Measurements from ENCODE around the gene TAS2R13.
A peak's percentile ranks its signal among the peaks of the same experiment; 100 is the strongest.

Gene TAS2R13, protein sequence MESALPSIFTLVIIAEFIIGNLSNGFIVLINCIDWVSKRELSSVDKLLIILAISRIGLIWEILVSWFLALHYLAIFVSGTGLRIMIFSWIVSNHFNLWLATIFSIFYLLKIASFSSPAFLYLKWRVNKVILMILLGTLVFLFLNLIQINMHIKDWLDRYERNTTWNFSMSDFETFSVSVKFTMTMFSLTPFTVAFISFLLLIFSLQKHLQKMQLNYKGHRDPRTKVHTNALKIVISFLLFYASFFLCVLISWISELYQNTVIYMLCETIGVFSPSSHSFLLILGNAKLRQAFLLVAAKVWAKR

GRCh38 chr12:10909462-10909861, at the start of gene TAS2R13:
Gene TAS2R13 (minus strand): TSS chr12:10909562. CDS start chr12:10909298, 264 bp downstream.
- no peak for DNase-seq

DNA sequence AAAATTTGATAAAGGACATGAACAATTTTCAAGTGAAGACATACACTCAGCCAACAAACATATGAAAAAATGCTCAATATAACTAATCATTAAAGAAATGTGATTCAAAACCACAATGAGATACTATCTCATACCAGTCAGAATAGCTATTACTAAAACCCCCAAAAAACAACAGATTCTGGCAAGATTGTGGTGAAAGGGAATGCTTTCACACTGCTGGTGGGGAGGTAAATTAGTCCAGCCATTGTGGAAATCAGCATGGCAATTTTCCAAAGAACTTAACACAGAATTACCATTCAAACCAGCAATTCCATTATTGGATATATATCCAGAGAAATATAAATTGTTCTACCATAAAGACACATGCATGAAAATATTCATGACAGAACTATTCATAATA, 48.4 kb upstream of the TAS2R13 start:
- no peak for DNase-seq

- DNase-seq: no peak
Observed at GRCh38 chr12:10956085-10956484, 46.7 kb upstream of the TAS2R13 start.

- DNase-seq: no peak
Observed at GRCh38 chr12:10952645-10953044, 43.3 kb upstream of the TAS2R13 start.

GRCh38 chr12:10943167-10943566, 33.8 kb upstream of the TAS2R13 start:
- no peak for DNase-seq

- no peak for DNase-seq
Observed at GRCh38 chr12:10941916-10942607, 32.7 kb upstream of the TAS2R13 start.

- no peak for DNase-seq
Observed at GRCh38 chr12:10941369-10941768, 32.0 kb upstream of the TAS2R13 start.

GRCh38 chr12:10940389-10940788, 31.0 kb upstream of the TAS2R13 start:
- DNase-seq: no peak

DNA sequence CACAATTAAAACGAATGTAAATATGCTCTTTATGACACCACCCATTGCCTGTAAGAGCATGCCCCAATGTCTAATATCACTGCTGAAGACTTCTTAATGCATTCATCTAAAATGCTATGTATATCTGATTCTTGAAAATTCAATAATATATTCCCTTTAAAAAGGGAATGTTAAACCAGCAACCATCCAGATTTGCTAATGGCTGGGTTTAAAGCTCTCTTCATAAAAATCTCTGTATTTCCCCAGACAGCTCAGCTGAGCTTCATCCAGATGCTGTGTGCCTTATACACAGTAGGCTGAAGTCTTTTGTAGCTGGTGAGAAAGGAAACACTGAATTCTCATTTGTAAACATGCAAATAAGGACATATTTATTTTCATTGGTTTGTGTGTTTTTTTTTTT, 29.8 kb upstream of the TAS2R13 start, which contains the start of gene TAS2R14:
TSS of gene TAS2R14 (minus strand) at position 101 of the 400 bp plus-strand sequence. CDS start at position 45, 56 bp downstream.
- DNase-seq: no peak

- DNase-seq: no peak
Observed at GRCh38 chr12:10936506-10936905, 27.1 kb upstream of the TAS2R13 start.

DNA sequence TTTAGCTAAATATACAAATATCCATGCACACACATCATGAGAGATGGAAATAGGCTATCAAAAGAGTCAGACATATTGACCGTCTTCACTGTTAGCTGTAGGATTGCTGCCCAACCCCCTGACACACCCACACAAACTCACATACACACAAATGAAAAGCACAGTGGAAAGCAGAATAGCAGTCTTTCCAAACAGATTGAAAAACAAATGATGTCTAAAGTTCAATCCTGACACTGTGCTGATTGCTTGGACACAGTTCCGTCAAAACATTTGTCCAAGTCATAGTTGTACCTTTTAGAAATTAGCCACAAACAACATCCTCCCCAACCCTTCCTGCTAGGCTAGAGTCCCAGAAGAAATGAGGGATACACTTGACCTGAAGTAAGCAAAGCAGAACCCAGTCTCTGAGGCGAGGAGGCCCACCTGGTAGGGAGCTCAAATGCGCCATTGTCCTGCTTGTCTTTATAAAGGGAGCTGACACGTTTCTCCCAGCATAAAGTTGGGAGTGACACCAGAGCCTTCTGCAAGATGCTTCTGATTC, 19.5 kb upstream of the TAS2R13 start, which contains the start of gene PRH2:
TSS of gene PRH2 (plus strand) at position 491 of the 541 bp plus-strand sequence. CDS start at position 529, 38 bp downstream.
- no peak for DNase-seq

DNA sequence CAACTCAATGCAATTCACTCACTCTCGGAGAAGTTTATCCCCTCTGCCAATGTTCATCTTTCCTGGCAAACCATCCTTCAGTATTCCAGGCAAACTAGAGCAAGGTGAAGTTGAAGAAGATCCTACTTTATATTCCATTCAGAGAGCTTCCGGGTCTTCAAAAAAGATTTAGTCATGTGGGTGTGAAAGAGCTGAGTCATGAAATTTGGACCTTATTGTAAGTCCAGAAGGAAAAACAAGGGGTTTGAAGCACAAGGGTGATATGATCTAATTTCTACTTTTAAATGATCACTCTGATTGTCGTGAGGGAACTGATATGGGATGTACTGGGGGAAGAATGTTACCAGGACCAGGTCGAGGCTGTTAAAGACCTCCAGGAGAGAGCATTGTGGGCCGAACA, 16.9 kb upstream of the TAS2R13 start:
- DNase-seq: no peak

DNA sequence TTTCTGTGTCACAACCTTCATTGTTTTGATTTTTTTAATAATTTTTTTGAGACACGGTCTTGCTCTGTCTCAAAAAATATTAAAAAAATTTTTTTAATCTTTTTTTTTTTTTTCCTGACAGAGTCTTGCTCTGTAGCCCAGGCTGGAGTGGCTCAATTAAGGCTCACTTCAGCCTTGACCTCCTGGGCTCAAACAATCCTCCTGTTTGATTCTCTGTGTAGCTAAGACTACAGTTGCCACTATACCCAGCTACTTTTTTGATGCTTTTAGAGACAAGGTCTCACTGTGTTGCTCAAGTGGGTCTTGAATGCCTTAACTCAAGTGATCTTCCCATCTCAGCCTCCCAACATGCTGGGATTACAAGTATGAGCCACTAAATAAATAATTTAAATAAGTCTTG, 10.4 kb upstream of the TAS2R13 start:
- DNase-seq: no peak

DNA sequence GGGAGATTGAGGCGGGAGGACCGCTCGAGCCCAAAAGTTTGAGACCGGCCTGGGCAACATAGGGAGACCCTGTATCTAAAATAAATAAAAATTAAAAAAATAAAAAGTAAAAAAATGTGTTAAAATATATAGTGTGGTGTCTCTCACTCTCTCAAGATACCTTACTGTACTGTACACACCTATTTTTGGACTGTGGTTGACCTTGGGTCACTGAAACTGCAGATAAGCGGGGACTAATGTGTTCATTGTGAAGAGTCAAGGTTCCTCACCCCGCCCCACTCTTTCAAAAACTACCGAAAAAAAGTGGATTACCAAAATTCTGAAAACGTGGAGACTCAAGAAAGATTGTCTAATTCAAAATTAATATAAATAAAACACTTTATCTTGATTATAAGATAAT, 1.0 kb upstream of the TAS2R13 start:
- DNase-seq: no peak

DNA sequence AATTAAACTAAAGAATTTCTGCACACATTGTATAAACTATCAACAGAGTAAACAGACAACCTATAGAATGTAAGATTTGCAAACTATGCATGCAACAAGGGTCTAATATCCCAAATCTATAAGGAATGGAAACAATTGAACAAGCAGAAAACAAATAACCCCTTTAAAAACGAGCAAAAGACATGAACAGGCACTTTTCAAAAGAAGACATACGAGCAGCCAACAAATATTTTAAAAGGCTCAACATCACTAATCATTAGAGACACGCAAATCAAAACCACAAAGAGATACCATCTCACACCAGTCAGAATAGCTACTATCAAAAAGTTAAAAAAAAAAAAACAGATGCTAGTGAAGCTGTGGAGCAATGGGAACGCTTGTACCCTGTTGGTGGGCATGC, 4.7 kb downstream of the TAS2R13 start:
- no peak for DNase-seq

- no peak for DNase-seq
Observed at GRCh38 chr12:10901427-10901826, 7.9 kb downstream of the TAS2R13 start.

DNA sequence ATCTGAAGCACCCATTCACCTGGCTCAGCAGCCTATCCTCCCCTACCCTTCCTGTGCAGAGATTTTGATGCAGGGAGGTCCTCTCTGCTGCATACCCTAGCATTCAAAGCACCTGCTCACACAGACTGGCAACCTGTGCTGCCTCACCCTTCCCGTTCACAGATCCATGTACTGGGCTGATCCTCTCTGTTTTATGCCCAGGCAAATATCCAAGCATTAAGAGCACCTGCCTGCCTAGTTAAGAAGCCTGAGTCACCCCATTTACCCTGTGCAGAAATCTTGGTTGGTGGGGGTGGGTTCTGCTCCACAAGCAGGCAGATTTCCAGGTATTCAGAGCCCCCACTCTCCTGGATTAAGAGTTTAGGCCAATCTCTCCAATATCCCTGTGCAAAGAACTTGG, 8.4 kb downstream of the TAS2R13 start:
- no peak for DNase-seq

DNA sequence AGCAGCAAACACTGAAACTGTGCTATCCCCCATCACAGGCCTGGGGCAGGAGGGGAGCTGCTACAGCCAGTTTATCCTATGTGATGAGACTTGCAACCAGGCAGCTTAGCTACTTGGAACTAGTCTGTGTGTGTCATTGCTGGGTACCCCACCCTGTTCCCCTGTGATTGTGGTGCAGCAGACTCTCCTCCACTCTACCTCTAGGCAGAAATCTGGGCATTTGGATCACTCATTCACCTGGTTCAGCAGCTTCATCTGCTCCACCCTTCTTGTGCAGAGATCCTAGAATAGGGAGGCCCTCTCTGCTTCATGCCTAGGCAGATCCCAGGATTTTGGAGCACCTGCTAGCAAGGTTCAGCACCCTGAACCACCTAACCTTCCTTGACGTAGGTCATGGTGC, 8.8 kb downstream of the TAS2R13 start:
- DNase-seq: no peak

GRCh38 chr12:10896854-10897253, 12.5 kb downstream of the TAS2R13 start:
- DNase-seq: no peak

GRCh38 chr12:10891937-10892336, 17.4 kb downstream of the TAS2R13 start:
- peak; percentile 22 for DNase-seq

GRCh38 chr12:10889226-10889625, 20.1 kb downstream of the TAS2R13 start:
- no peak for DNase-seq

DNA sequence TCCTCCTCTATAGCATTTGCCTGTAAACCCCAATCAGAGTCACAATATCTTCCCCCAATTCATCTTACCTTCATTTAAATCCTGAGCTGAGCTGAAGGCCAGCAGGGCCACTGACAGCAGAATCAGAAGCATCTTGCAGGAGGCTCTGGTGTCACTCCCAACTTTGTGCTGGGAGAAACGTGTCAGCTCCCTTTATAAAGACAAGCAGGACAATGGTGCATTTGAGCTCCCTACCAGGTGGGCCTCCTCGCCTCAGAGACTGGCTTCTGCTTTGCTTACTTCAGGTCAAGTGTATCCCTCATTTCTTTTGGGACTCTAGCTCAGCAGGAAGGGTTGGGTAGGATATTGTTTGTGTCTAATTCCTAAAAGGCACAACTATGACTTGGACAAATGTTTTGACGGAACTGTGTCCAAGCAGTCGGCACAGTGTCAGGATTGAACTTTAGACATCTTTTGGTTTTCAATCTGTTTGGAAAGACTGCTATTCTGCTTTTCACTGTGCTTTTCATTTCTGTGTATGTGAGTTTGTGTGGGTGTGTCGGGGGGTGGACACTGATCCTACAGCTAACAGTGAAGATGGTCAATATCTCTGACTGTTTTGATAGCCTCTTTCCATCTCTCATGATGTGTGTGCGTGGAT, 25.2 kb downstream of the TAS2R13 start, which contains the start of gene PRH1:
TSS of gene PRH1 (minus strand) at position 170 of the 640 bp plus-strand sequence. CDS start at position 132, 38 bp downstream.
- no peak for DNase-seq

- DNase-seq: no peak
Observed at GRCh38 chr12:10873378-10873777, 36.0 kb downstream of the TAS2R13 start.
